Left colon (tissue), 2 donors: ENCODE results near the gene ZBTB7B. TPM values are rescaled to one million over a fixed set of nuclear protein-coding genes. Genes with fewer than 3 reads are reported as not detected.

ENCODE experiments used
- ATAC-seq: fragments of 200-7000 bp; cut with Tn5 transposase; one replicate; pipeline ENCODE4 v1.9.1; 2020; ENCODE audit warnings: mild to moderate bottlenecking, moderate library complexity
- DNase-seq, 2 donors: peaks; one replicate each; pipeline ENCODE4 v3.0.0-alpha.2; 2020
- intact Hi-C, 2 donors: fragments of 100-400 bp; cut with DNase I in 1 of 2; cut with micrococcal nuclease in 1 of 2; formaldehyde crosslinking; loops; one replicate each; pipeline versions ENCODE4 v1.11.2 to v1.14.0; 2022; cut with DNase I, micrococcal nuclease
- long read RNA-seq: library from polyadenylated mRNA; unstranded; transcript quantifications from one replicate; pipeline ENCODE4 v2.0.0, GENCODE V29; 2021
- total RNA-seq, 2 donors: library from RNA; stranded (reverse); fragmentation: NEBNext Ultra II Directional; extraction: Animal tissue kit (Norgen Biotek cat#: 25700); gene quantifications; one replicate each; pipeline ENCODE4 v1.2.1, GENCODE V29; 2021
- donor health status: DM: no; HTN: no; CAD: no.
- donor health status: DM: yes; HTN: yes; CAD: no.

Gene ZBTB7B
- total RNA-seq, result 100 to 1,000 TPM; 248 to 326 TPM
- long read RNA-seq, partial matches to known transcripts, result 0 of 31 reads
- long read RNA-seq, other reads (novel, unspliced or antisense), result 30 of 31 reads

DNA sequence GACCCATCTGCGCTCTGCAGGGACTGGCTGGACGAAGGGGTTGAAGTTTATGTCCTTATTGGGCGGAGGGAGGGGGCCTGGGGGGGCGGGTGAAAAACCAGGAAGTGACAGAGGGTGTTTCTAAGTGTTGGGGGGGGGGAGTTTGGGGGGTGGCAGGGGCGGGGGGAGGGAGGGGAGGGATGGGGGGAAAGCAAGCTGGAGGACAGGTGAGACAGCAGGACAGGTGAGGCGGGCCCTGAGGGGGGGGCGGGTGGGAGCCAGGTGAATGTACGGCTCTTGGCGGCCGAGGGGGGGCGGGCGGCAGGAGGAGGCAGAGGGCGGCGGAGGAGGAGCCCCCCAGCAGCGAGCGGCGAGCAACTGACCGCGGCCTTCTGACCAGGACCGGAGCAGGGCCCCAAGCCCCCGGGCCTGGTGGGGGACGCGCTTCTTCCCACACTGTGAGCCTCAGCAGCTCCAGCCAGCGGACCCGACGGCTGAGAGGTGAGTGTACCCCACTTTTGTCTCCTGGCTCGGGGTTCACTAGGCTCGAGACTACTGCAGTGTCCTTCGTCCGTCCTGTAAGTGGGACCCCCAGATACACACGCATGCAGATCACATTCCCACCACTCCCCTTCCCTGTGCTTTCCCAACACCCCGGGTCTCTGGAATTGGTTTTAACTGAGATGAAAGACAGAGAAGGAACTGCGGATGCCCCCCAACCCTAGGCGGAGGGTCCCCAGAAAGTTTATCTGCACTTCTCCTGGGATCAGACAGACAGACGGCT lies at the start of gene ZBTB7B:
Gene ZBTB7B, plus strand, starts transcription at position 339 of the 763 bp plus-strand sequence. CDS start 11,859 bp downstream, outside the sequence.
- intact Hi-C loops, result no loop called here
- DNase-seq, result peak; percentile 63 to 75
- peak; percentile 9 for ATAC-seq

DNA sequence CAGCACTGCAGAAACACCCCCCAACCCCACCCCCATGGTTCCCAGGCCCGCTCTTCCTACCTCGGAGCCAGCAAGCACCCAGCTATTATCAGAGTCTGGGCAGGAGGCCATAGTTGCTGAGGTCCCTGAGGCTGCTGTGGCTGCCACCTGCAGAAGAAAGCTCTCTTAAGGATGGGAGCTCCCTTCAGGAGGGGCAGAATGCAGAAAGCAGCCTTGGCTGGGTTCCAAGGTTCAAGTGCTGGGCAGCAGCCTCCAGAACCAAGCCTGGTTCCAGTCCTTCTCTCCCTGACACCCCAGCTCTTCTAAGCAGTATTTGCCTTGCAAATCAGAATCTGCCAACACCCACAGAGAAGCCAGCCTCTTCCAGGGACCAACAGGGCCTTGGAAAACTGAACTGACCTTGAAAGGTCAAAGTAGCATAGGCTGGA lies 49.0 kb upstream of the ZBTB7B start:
- no peak for DNase-seq
- intact Hi-C loops, result no loop called here
- no peak for ATAC-seq

DNA sequence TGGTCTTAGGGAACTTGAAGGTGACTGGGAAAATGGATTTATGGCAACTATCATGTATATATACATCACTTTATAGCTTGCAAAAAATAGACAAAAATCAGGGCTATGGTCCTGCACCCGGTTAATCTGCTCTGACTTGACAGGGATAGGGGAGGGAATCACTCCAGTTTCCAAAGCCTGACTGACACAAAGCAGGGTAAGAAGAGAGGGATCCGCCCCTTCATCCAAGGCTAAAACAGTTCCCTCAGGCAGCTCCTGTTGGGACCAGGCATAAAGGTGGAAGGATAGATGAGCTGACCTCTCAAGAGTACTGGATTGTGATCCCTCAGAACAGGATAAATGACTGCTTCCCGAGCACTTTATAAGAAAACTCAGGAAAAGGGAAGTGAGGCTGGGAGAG lies 48.1 kb upstream of the ZBTB7B start:
- ATAC-seq (no peak), DNase-seq (no peak)
- intact Hi-C loops, result no loop called here

DNA sequence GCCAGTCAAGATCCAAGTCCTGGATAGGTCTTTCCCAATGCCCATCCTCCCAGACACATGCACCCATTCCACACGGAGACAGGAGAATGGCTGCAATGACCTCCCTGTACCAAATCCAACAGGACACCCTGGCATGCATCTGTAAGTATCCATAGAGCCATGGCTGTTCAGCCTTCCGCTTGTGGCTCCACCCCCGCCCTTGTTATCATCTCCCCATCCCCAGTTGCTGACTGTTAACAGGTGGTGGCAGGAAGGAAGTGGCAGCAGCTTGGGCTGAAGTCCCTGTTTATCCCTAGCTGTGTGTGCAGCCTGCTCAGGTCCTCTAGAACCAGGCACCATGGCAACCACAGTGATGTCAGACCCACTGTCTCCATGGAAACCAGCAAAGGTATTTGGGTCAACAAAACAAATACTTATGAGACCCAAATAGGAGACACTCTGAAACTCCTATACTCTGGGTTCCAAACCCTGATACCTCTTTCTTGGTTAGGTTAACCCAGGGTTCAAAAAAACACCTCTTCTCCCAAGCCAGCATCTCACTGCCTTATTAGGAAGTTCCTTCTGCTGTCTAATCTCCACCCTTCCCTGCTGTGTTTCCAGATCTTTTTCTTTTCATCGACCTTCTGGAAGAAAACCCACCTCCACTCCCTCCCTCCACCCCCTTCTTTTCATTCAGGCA lies 47.4 kb upstream of the ZBTB7B start:
- intact Hi-C loops, result no loop called here
- ATAC-seq (peak; percentile 47), DNase-seq (peak; percentile 59 to 81)

DNA sequence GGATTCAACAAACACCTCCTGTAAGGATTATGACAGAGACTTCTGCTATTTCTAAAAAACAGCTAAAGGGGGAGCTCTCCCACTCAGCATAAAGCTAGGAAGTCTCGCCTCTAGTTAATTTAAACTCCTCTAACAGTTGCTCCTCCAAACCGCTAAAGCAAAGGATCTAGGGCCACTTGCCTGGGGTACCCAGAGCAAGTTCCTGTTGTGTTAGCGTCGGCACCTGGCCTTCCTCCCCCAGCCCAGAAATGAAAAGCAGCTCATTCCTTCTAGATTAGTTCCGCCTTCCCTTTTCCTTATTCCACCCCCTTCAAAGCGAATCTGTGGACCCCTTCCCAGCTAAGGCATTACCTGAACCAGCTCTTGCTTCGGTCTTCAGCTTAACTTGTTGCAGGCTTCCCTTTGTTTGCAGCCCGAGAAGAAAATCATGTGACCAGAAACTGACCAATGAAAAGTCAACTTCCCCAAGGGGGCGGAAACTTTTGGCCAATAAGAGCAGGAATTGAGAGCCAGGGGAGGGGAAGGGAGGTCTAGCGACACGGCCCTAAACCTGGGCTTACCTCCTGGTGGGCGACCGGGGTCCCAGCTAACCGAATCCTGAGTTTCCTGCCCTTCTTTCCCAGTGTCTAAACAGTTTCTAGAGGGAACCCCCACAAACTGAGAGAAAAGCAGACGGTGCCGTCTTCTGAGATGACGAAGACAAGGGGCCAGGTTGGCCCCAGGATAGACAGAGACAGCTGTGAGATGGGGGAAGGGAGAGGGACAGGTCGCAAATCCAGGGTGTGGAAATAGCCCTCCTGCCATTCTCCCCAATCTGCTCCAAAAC lies 46.7 kb upstream of the ZBTB7B start, which contains the start of gene PBXIP1:
Gene PBXIP1, minus strand, starts transcription at position 382 of the 826 bp plus-strand sequence. CDS start 2,378 bp downstream, outside the sequence.
- intact Hi-C loops, result no loop called here
- ATAC-seq (peak; percentile 85), DNase-seq (peak; percentile 74 to 82)

DNA sequence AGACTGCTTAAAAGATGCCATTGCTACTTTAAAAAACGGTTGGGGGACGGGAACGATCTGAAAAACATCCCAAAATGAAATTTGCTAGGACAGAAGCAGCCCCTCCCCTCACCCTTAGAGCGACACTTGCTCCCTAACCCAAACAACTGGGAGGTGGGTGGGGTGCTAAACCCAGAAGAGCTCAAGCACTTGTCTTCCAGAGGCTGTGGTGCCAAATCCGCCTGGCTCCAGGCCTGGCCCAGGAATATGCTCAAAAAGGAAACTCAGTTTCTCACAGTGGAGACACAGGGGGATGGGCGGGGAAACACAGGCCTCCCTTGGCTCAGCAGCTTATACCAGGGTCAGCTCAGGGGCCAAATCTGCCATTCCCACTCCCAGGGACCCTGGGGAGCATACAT lies 46.1 kb upstream of the ZBTB7B start:
- intact Hi-C loops, result no loop called here
- no peak for ATAC-seq
- DNase-seq, result peak in 1 of 2 donors; percentile 56

DNA sequence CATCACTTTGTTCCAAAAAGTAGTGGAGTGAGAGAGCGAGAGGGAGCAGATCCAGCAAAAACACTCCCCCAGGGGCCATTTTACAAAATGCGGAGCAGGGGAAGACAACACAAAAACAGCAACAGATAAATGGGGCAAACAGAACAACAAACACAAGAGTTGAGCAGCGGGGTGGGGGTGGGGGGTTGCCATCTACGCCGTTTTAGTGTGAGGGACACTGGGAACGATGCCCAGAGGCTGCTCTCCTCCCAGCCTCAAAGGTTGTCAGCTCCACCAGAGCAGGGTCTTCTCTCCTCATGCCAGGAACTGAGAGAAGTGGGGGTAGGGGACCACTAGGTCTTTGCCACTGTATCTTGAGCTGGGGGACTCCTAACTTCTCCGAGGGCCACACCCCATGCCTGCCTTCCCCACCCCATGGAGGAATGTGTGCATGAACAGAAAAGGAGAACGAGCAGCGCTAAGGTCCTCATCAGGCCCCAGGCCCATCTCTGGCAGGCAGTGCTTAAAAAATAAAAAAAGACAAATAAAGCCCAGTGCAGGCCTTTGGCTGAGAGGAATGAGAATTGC lies 45.4 kb upstream of the ZBTB7B start:
- intact Hi-C loops, result no loop called here
- ATAC-seq (no peak), DNase-seq (no peak)

DNA sequence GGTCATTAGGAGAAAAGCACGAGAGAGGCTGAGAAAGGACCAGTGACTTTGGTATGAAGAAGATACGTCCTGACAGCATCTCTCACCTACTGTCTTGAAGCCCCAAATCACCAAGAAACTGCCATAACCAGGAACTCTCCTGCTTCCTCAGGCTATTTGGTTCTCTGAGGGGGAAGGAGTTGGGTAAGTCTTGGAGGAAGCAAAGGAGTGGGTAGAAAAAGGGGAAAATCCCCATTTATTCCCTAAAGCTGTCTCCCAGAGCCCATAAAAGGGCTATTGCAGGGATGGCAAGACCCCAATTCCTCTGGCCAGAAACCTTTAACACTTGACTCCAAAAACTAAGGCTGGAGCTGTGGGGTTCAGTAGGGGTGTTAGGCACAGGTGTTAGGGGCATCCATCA lies 44.6 kb upstream of the ZBTB7B start:
- no peak for ATAC-seq
- intact Hi-C loops, result no loop called here
- DNase-seq, result no peak

DNA sequence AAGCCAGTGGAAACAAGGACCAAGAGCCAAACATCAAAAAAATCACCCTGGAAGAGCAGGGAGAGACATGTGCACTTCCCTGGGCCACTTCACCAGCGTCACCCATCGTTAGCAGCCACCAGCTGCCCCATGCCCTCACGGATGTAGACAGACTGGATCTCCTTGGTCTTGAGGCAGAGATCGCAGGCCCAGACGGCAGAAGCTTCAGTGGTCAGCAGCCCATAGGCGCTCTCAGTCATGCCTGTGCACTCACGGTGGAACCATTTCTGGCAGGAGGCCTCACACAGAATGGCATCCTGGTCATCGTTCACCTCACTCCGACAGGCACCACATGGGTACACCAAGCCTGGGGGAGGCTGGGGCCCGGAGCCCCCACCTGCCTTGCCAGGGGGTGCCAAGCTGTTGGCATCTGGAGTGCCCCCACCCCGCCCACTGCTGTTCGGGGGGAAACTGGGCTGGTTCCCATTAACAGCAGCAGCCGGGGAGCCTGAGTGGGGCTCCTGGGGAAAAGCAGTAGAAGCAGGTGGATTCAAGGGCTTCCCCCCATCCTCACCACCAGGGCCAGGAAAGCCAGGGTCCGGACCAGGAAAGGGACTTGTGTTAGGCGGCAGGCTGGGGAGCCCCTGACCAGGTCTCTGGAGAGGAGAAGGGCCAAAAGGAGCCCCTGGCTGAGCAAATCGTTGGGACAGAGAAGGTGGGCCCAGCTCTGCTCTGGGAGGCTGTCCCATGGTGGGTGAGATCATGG lies 43.7 kb upstream of the ZBTB7B start:
- no peak for ATAC-seq
- intact Hi-C loops, result no loop called here
- no peak for DNase-seq

DNA sequence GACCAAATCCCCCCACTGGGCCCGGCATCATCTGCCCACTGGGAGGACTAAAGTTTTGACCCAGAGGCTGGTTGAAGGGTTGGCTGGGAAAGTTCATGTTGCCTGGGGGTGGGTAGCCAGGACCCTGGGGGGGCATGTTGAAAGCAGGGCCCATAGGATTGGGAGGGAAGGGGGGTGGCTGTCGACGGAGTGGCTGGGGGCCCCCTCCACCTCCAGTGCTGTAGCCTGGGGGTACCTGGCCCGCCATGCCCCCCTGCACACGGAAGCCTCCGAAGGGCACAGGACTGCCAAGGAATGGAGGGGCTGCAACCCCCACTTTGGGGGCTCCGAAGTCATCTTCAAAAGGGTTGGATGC lies 43.2 kb upstream of the ZBTB7B start:
- no peak for DNase-seq
- no peak for ATAC-seq
- intact Hi-C loops, result no loop called here

DNA sequence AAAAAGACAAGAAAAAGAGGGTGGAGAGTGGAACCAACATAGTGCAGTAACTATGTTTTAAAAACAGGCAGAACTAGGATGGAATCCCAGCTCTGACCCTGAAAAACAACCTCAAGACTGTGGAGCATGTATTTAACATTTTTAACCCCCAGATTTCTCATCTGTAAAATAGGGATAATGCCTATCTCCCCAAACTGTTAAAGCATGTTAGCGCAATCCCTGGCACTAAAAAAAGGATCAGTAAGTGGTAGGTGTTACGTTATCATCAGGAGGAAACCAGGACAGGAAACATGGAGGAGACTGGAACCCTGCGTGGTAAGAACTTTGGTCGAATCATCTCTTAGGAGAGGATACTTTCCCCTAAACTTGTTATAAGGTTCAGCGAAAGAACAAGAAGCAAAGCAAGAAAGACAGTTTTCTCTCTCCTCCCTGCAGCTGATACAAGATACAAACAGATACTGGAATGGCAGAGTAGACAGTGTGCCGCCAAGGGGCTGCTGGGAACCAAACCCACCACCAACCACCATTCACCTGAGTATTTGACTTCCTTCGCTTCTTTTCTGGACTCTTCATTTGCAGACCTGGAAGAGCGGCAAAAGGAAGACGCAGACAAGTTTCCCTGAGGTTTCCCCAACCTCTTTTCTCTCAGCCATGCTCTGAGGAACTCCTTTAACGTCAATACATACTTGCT lies 42.0 kb upstream of the ZBTB7B start:
- intact Hi-C loops, result loop anchor here in 1 of 2 donors (10.0 kb wide), 1 partner anchor 54 kb away; no protein-coding TSS in a partner anchor
- DNase-seq, result no peak

DNA sequence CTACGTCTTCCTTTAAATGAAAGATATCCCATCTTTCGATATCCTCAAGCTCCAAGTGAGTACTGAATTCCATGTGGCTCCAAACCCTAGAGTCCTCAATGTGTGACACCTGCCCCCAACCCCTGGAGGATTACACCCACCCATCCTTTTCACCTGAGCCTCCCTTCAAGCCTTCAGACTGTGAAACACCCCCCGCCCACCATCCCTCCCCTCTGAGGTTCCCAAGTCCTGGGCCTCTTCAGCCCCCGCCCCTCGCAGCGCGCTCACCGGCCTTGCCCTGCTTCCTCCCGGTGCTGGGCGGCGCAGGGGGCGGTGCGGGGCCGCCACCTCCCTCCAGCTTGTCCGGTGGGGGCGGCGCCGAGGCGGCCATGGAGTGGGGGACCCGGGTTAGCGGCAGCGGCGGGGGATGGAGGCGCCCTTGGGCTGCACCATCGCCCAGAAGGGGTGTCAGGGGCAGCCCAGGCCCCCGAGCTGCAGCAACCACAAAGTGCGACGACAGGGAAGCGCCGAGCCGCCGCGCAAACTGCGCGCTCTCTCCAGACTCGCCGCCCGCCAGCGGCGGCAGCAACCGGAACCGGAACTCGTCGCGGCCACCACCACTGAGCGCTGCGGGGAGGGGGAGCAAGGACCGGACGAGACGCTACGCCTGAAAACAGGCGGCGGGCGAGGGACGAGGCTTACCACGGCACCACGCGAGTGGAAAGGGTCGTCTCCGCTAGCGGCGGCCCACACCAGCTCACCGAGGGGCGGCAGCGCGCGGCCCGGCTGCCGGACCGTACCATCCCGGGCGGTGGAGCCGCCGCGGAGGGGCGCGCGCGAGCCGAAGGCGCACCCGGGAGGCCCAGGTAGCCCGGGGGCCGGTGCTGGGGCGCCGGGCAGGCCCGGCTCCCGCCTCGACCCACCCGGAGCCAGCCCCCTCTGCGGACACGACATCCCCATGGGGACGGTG lies 41.1 kb upstream of the ZBTB7B start, which contains the start of gene PYGO2:
Gene PYGO2, minus strand, starts transcription at position 576 of the 949 bp plus-strand sequence. Its CDS starts 206 bp downstream, at position 370.
- intact Hi-C loops, result loop anchor here in 1 of 2 donors (10.0 kb wide), 1 partner anchor 53 kb away; no protein-coding TSS in a partner anchor
- ATAC-seq (peak; percentile 86), DNase-seq (peak; percentile 83 to 90)

More for the DNA sequence above, 42.0 kb upstream of the ZBTB7B start:
- no peak for ATAC-seq

DNA sequence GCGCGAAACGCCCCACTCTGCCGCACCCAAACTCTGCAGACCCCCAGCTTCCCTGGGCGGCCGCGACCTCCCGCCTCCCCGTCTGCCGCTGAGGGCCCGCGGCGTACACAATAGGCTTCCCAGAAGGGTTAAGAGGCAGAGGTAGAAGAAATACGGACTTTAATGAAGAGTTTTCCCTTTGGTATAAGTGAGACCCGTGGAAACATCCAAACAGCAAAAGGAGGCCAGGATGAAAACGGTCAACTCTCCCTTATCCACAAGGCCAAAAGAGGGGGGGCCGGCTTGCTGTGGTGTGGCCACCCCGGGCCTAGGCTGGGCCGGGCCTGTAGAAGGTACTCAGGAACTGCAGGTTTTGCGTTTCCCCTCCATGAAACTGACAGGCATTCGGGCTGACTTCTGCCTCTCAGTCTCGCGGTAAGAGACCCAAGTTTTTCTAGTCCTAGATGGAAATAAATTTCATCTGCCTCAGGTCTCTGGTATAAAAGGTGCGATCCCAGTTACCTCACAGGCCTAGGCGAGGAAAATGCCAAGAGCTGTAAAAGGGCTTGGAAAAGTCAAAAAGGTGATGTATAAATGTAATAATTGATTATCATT lies 40.3 kb upstream of the ZBTB7B start:
- peak; percentile 16 for ATAC-seq
- intact Hi-C loops, result loop anchor here in 1 of 2 donors (10.0 kb wide), 1 partner anchor 53 kb away; no protein-coding TSS in a partner anchor
- DNase-seq, result peak in 1 of 2 donors; percentile 59

DNA sequence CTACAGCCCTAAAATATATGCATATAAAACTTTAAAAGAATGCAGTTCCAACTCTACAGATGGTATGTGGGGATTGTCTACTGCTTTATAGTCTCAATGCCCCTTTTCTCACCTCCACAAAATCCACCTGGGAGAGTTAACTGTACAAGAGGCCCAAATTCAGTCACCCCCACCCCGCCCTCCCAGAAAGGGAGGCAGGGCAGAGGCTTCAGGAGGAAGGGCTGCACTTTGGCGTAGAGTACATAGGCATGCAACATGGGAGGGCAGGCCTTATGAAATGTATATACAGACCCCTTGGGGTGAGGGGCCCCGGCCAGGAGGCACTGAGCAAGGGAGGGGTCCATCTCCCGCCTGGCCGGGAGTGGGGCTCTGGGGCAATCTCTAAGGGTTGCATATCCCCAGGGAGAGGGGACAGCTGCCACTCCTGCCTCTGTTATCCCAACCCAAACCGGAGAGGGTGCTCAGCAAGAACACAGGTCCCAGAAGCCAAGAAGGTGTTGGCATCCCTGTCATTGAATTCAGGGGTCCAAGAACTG lies 39.7 kb upstream of the ZBTB7B start:
- intact Hi-C loops, result loop anchor here in 1 of 2 donors (10.0 kb wide), 1 partner anchor 52 kb away; no protein-coding TSS in a partner anchor
- DNase-seq, result no peak

DNA sequence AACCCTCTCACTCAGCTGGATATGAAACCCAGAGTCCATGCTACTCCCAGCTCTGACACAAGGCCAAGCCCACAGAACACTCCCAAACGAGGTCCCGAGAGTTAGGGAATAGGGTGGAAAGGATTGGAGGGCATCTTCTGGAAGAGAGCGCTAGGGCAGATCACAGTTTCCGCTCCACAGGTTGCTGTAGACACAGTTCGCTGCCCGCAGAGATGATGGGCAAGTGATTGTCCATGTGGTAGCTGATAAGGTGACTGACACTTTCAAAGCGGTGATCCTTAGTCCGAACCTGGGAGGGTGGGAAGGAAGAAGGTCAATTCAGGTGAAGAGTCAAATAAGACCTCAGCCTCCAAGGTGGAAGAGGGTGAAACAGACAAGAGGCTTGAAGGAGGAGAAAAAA lies 39.0 kb upstream of the ZBTB7B start:
- no peak for ATAC-seq
- no peak for DNase-seq
- intact Hi-C loops, result loop anchor here in 1 of 2 donors (10.0 kb wide), 1 partner anchor 51 kb away; no protein-coding TSS in a partner anchor

More for the DNA sequence above, 39.7 kb upstream of the ZBTB7B start:
- ATAC-seq, result no peak
